K562 (cell line): Measurements from ENCODE around the gene DNAH10. TPM values are rescaled to one million over a fixed set of nuclear protein-coding genes. Genes with fewer than 3 reads are reported as not detected.

Source experiments
- ATAC-seq: fragments of 200-7000 bp; cut with Tn5 transposase; 3 replicates; pipeline ENCODE4 v1.9.1; 2020; ENCODE audit warnings: moderate library complexity
- BruUV-seq: library from RNA; stranded (reverse); fragments of 400-500 nt; replicated peaks from 2 replicates; lab custom pipeline; 2021; lab: Mats Ljungman, UMichigan
- CTCF ChIA-PET: fragments of 300-600 bp; formaldehyde crosslinking; extraction: SDS; loops from one replicate; lab custom pipeline; 2021; ENCODE audit warnings: low intra/inter-chr PET ratio; lab: Yijun Ruan, JAX
- POLR2A ChIA-PET: fragments of 300-600, 350-650 bp; sonication (Branson Sonifier 250); formaldehyde crosslinking; extraction: SDS; loops from one replicate; lab custom pipeline; 2021; ENCODE audit warnings: antibody characterized with exemption, inconsistent platforms; lab: Yijun Ruan, JAX
- DNase-seq, 4 experiments: peaks; one replicate each; pipeline versions ENCODE4 v3.0.0 to v3.0.0-alpha.2; 2011 to 2018; ENCODE audit warnings: low spot score in 3 of 4, mixed read lengths in 3 of 4; ENCODE audit errors: extremely low read depth in 1 of 4
- FAIRE-seq: peaks from 2 replicates; lab custom pipeline; 2011; peaks lifted over from hg19 to GRCh38; lab: Jason Lieb, UNC
- H2AFZ ChIP-seq: 2 replicates; pipeline ENCODE4 v1.6.0; 2011; ENCODE audit warnings: low read depth, low read length, control low read depth, inconsistent platforms
- H3K27ac ChIP-seq: fragments of 200-600 bp; 3 replicates; pipeline ENCODE4 v1.8.0; 2011; ENCODE audit warnings: low read depth, mild to moderate bottlenecking, control low read depth, inconsistent platforms, low read length, moderate library complexity, mixed read lengths; ENCODE audit errors: extremely low read depth
- H3K27me3 ChIP-seq, 2 experiments: fragments of 300-600 bp in 1 of 2; 2 replicates in 1 of 2; 3 replicates in 1 of 2; pipeline versions ENCODE4 v1.6.0 to v1.8.0; 2011; ENCODE audit warnings: inconsistent platforms in 2 of 2, low read length in 2 of 2, mild to moderate bottlenecking in 1 of 2, mixed read lengths in 1 of 2, moderate library complexity in 1 of 2; ENCODE audit not compliant: control insufficient read depth in 2 of 2, insufficient read depth in 2 of 2
- H3K36me3 ChIP-seq: fragments of 300-600 bp; 3 replicates; pipeline ENCODE4 v1.8.0; 2011; ENCODE audit warnings: mild to moderate bottlenecking, low read length, inconsistent platforms; ENCODE audit not compliant: control insufficient read depth, insufficient read depth
- H3K4me1 ChIP-seq, 2 experiments: fragments of 200-600 bp in 1 of 2; replicated peaks in 1 of 2; 2 replicates in 1 of 2; 3 replicates in 1 of 2; pipeline versions ENCODE4 v1.5.1 to v1.8.0; 2011; ENCODE audit warnings: inconsistent platforms in 2 of 2, low read length in 2 of 2, mild to moderate bottlenecking in 1 of 2, mixed read lengths in 1 of 2, moderate library complexity in 1 of 2; ENCODE audit not compliant: control insufficient read depth in 2 of 2, insufficient read depth in 2 of 2
- H3K4me2 ChIP-seq: 2 replicates; pipeline ENCODE4 v1.6.1; 2011; ENCODE audit warnings: low read length, control low read depth, inconsistent platforms, mixed read lengths; ENCODE audit not compliant: insufficient read depth
- H3K4me3 ChIP-seq: fragments of 200-600 bp; sonication (generic), shearing (Covaris generic); 2 replicates; pipeline ENCODE4 v1.5.1; 2016; ENCODE audit warnings: control low read depth, inconsistent platforms
- H3K79me2 ChIP-seq: fragments of 200-600 bp; 3 replicates; pipeline ENCODE4 v1.8.0; 2011; ENCODE audit warnings: low read length, inconsistent platforms; ENCODE audit not compliant: control insufficient read depth, insufficient read depth
- H3K9ac ChIP-seq, 2 experiments: 2 replicates each; pipeline versions ENCODE4 v1.6.0 to v1.6.1; 2011; ENCODE audit warnings: low read depth in 2 of 2, low read length in 2 of 2, control low read depth in 1 of 2, inconsistent platforms in 1 of 2, mild to moderate bottlenecking in 1 of 2, mixed read lengths in 1 of 2; ENCODE audit not compliant: insufficient read depth in 1 of 2
- H3K9me1 ChIP-seq: one replicate; pipeline ENCODE4 v1.6.0; 2011; ENCODE audit warnings: inconsistent platforms, mild to moderate bottlenecking, low read length, moderate library complexity; ENCODE audit not compliant: control insufficient read depth, insufficient read depth
- H3K9me3 ChIP-seq: replicated peaks from 2 replicates; pipeline ENCODE4 v1.5.1; 2011; ENCODE audit warnings: low read depth, low read length, inconsistent platforms; ENCODE audit not compliant: control insufficient read depth, insufficient read depth
- H4K20me1 ChIP-seq: replicated peaks from 2 replicates; pipeline ENCODE4 v1.6.1; 2011; ENCODE audit warnings: low read length, inconsistent platforms, mixed read lengths; ENCODE audit not compliant: control insufficient read depth, insufficient read depth
- MBD1 ChIP-seq: fragments of 250-450 bp; sonication (Bioruptor Pico); IDR thresholded peaks from 2 replicates; pipeline ENCODE4 v1.8.0; 2022; ENCODE audit warnings: inconsistent platforms
- ZNF121 ChIP-seq: sonication (generic); formaldehyde crosslinking; conservative IDR thresholded peaks from 2 replicates; pipeline ENCODE4 v1.8.0; 2022; ENCODE audit warnings: missing genetic modification reagents
- ZNF197 ChIP-seq: fragments of 200-800 bp; sonication (Bioruptor generic); IDR thresholded peaks from 2 replicates; pipeline ENCODE4 v1.6.1; 2016; ENCODE audit warnings: low read depth, missing genetic modification characterization, missing compliant biosample characterization
- ZNF778 ChIP-seq: fragments of 450-650 bp; formaldehyde crosslinking; IDR thresholded peaks from 2 replicates; pipeline ENCODE4 v1.4.0; 2020; ENCODE audit warnings: mild to moderate bottlenecking, moderate library complexity
- WGBS: fragments of 100-300 bp; shearing (Covaris generic); methylation state at CpG from one replicate; pipeline ENCODE4 v1.1.6; 2016; ENCODE audit warnings: low coverage, mixed read lengths; ENCODE audit not compliant: insufficient coverage; ENCODE audit errors: missing lambda C conversion rate; 5-methylcytosine and 5-hydroxymethylcytosine counted together
- in situ Hi-C: fragments of 300-500 bp; cut with MboI; formaldehyde crosslinking; loops from 4 replicates; pipeline ENCODE4 v1.15.0; 2018; ENCODE audit warnings: inconsistent platforms, mixed read lengths
- intact Hi-C: fragments of 100-400 bp; cut with micrococcal nuclease; formaldehyde crosslinking; loops from 2 replicates; pipeline ENCODE4 v1.14.2; 2022
- polyA plus RNA-seq, 8 experiments: library from polyadenylated mRNA; depleted of rRNA in 4 of 8; stranded (reverse) in 5 of 8; unstranded in 3 of 8; fragments of >200 nt; fragmentation: Nextera tagmentation in 2 of 8; fragmentation: Illumina TruSeq in 1 of 8; extraction: Ambion mirVana in 2 of 8; extraction: Trizol in 1 of 8; gene quantifications; 2 replicates each; pipeline versions ENCODE4 v1.2.1 to v1.2.3, GENCODE V29; 2011 to 2014; ENCODE audit warnings: inconsistent platforms in 1 of 8, missing spikeins in 1 of 8
- total RNA-seq, 7 experiments: library from RNA; depleted of rRNA in 6 of 7; stranded (reverse); fragments of >200 nt in 6 of 7; fragmentation: Illumina TruSeq in 2 of 7; extraction: Trizol in 2 of 7; gene quantifications; 2 replicates each; pipeline versions ENCODE4 v1.2.1 to v1.2.3, GENCODE V29; 2011 to 2021; ENCODE audit warnings: low replicate concordance in 1 of 7

DNAH10 gene
- total and polyA plus RNA-seq, 9 of the 15 experiments (the other 6 are each of a cell fraction or from before 2014, with no cell fraction given), result 0.01 to 0.06 (median 0.04) TPM; not detected in 1

GRCh38 chr12:123788541-123788940 lies 26.4 kb downstream of the DNAH10 start:
- no peak for ATAC-seq
- intact Hi-C loops, result no loop called here
- DNase-seq, result no peak
- H3K9me3 ChIP-seq, result no peaks in the 10 kb centered on the region
- H4K20me1 ChIP-seq, result no peaks in the 10 kb centered on the region
- H2AFZ ChIP-seq, result no peak overlapping the region
- H3K9me1 ChIP-seq, result no peaks in the 10 kb centered on the region
- no peaks in the 10 kb centered on the region; a peak in 1 of 5 replicates for H3K27me3 ChIP-seq
- no peak for FAIRE-seq
- 64% methylated on average over 9 of the region's 9 CpGs for WGBS
- no peaks in the 10 kb centered on the region for H3K36me3 ChIP-seq
- ChIA-PET POLR2A (interaction anchor here (1.0 kb wide), 1 partner anchor 10 kb away, joined by 3 read pairs; no protein-coding TSS in a partner anchor), CTCF (no interaction called here)
- no peaks in the 10 kb centered on the region for H3K79me2 ChIP-seq
- in situ Hi-C loops, result no loop called here
- BruUV-seq, result no TSS peak
- H3K9ac ChIP-seq, result no peak overlapping the region
- H3K4me1 ChIP-seq, result peaks cover 0 to 7% of the 10 kb centered on the region in 2 experiments; a peak in 2 of 5 replicates
- no peak overlapping the region for H3K27ac ChIP-seq
- TF ChIP-seq ZNF121 (CRISPR knock-in tag), result peak; percentile 91
- no peak for TF ChIP-seq ZNF778 (CRISPR knock-in tag)
- TF ChIP-seq MBD1 (CRISPR knock-in tag), result no peak
- no peak for TF ChIP-seq ZNF197 (CRISPR knock-in tag)
- no peak overlapping the region for H3K4me2 ChIP-seq
- no peak overlapping the region for H3K4me3 ChIP-seq
